SJSA1 (cell line): Measurements from ENCODE around the gene EDN1. TPM values are rescaled to one million over a fixed set of nuclear protein-coding genes. Genes with fewer than 3 reads are reported as not detected.

Source experiments
- DNase-seq, 2 experiments: peaks; one replicate each; pipeline ENCODE4 v3.0.0-alpha.2; 2015 to 2020; ENCODE audit warnings: low spot score in 2 of 2, low read depth in 1 of 2
- H3K27ac ChIP-seq: fragments of 250-450 bp; sonication (Bioruptor Pico); 2 replicates; pipeline ENCODE4 v1.5.1; 2020; ENCODE audit warnings: mild to moderate bottlenecking, moderate library complexity
- H3K27me3 ChIP-seq: fragments of 250-450 bp; sonication (Bioruptor Pico); replicated peaks from 2 replicates; pipeline ENCODE4 v1.5.1; 2020; ENCODE audit warnings: mild to moderate bottlenecking, moderate library complexity
- H3K36me3 ChIP-seq: fragments of 250-450 bp; sonication (Bioruptor Pico); 2 replicates; pipeline ENCODE4 v1.5.1; 2020; ENCODE audit warnings: mild to moderate bottlenecking
- H3K4me1 ChIP-seq: fragments of 250-450 bp; sonication (Bioruptor Pico); replicated peaks from 2 replicates; pipeline ENCODE4 v1.6.1; 2021; ENCODE audit warnings: mild to moderate bottlenecking
- H3K4me3 ChIP-seq: fragments of 250-450 bp; sonication (Bioruptor Pico); 2 replicates; pipeline ENCODE4 v1.5.1; 2020; ENCODE audit warnings: mild to moderate bottlenecking
- H3K9me3 ChIP-seq: fragments of 250-450 bp; sonication (Bioruptor Pico); replicated peaks from 2 replicates; pipeline ENCODE4 v1.5.1; 2020; ENCODE audit warnings: mild to moderate bottlenecking
- total RNA-seq: library from RNA; depleted of rRNA; stranded (reverse); fragments of >200 nt; shearing (Covaris generic); gene quantifications from 2 replicates; pipeline ENCODE4 v1.2.3, GENCODE V29; 2014

Gene EDN1
- total RNA-seq, 1 experiment from 2014 or later: 45.5 TPM

DNA sequence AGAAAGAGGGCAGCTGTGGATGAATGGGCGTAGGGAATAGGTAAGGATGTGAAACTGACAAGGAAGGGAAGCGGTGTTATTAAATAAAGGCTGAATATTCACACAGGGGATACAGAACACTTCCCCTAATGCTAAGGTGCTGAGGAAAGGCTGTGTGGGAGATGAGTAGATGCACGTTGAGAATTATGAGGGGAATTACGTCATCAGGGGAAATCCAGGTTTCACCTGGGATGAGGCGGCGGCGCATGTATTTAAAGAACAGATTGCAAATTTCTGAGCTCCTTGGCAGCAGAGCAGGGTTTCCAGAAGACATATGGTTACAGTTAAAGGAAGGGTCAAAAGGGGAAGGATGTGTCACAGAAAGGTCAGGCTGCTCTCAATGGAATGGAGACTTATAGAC, 28.7 kb upstream of the EDN1 start:
- DNase-seq: no peak
- Histone ChIP-seq H3K9me3 (no peaks in the 10 kb centered on the region), H3K4me1 (peaks cover 26% of the 10 kb centered on the region), H3K4me3 (no peak overlapping the region), H3K36me3 (no peaks in the 10 kb centered on the region), H3K27me3 (no peaks in the 10 kb centered on the region), H3K27ac (no peak overlapping the region)

DNA sequence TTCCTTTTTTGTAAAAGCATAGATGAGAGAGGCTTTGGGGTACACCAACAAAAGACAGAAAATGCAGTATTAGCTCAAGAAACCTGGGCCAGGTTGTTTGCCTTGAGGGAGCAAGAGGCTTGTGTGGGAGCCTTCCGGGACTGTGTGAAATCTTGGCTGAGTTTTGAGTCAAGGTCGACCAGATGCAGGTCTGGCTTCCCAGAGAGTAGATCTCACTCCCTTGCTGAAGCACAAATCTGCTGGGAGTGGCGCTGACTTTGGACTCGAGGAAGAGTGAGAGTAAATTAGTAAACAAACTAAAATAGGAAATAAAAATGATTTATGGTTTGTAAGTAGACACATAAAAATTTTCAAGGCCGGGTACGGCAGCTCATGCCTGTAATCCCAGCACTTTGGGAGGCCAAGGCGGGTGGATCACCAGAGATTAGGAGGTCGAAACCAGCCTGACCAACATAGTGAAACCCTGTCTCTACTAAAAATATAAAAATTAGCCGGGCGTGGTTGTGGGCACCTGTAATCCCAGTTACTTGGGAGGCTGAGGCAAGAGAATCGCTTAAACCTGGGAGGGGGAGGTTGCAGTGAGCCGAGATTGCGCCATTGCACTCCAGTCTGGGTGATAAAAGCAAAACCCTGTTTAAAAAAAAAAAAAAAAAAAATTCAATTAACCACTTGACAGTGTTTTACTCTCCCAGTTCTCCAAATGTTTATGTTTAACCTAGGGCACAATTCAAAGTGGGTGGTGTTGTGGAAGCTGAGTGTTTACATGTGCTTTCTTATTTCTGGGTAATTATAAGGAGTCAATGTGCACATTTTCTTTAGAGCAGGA, 27.7 kb upstream of the EDN1 start:
- H3K4me3 ChIP-seq: no peak overlapping the region
- H3K36me3 ChIP-seq: no peaks in the 10 kb centered on the region
- peaks cover 31% of the 10 kb centered on the region for H3K4me1 ChIP-seq
- peak in 1 of 2 experiments; percentile 61 for DNase-seq
- no peak overlapping the region for H3K27ac ChIP-seq
- H3K27me3 ChIP-seq: no peaks in the 10 kb centered on the region
- no peaks in the 10 kb centered on the region for H3K9me3 ChIP-seq

- no peak for DNase-seq
- no peaks in the 10 kb centered on the region for H3K27me3 ChIP-seq
- no peak overlapping the region for H3K27ac ChIP-seq
- no peaks in the 10 kb centered on the region for H3K9me3 ChIP-seq
- no peak overlapping the region for H3K4me3 ChIP-seq
- H3K4me1 ChIP-seq: peaks cover 31% of the 10 kb centered on the region
- H3K36me3 ChIP-seq: no peaks in the 10 kb centered on the region
These were observed 26.8 kb upstream of the EDN1 start for GRCh38 chr6:12263403-12263802.

DNA sequence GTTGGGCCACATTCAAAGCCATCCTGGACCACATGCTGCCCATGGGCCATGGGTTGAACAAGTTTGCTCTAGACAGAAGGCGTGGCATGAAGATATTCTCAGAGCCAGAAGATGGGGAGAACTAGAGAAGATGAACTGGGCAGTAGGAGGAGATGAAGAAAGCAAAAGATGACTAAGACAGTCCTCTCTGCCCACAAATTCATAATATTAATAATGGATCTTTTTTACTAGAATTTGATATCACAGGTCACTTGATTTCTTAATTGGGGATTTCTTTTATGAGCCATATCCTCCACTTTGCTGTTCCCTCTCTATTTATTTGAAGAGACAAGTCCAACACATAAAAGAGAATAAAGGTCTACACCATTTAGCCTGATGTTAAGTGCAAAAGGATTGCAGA, 25.5 kb upstream of the EDN1 start:
- Histone ChIP-seq H3K36me3 (no peaks in the 10 kb centered on the region), H3K4me1 (peaks cover 31% of the 10 kb centered on the region), H3K27ac (no peak overlapping the region), H3K27me3 (no peaks in the 10 kb centered on the region), H3K9me3 (no peaks in the 10 kb centered on the region), H3K4me3 (no peak overlapping the region)
- DNase-seq: no peak

DNA sequence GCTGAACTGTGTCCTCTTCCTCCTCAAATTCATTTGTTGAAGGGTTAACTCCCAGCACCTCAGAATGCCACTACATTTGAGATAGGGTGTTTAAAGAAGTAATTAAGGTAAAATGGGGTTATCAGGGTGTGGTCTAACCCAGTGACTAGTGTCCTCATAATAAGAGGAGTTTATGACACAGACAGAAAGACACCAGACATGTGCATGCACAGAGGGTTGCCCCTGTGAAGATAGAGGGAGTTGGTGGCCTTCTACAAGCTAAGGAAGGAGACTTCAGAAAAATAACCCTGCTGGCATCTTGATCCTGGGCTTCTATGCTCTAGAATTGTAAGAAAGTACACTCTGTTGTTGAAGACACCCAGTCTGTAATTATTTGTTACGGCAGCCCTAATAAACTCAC, 24.9 kb upstream of the EDN1 start:
- H3K27ac ChIP-seq: peak overlapping the region; percentile 70
- peaks cover 31% of the 10 kb centered on the region for H3K4me1 ChIP-seq

GRCh38 chr6:12265791-12266190, 24.4 kb upstream of the EDN1 start:
- peak; percentile 65 to 78 for DNase-seq
- Histone ChIP-seq H3K4me1 (peaks cover 31% of the 10 kb centered on the region), H3K27ac (peak overlapping the region; percentile 70), H3K4me3 (no peak overlapping the region), H3K36me3 (no peaks in the 10 kb centered on the region), H3K9me3 (no peaks in the 10 kb centered on the region), H3K27me3 (no peaks in the 10 kb centered on the region)

More for the DNA sequence above, 24.9 kb upstream of the EDN1 start:
- H3K9me3 ChIP-seq: no peaks in the 10 kb centered on the region
- DNase-seq: no peak
- H3K36me3 ChIP-seq: no peaks in the 10 kb centered on the region
- H3K4me3 ChIP-seq: no peak overlapping the region
- no peaks in the 10 kb centered on the region for H3K27me3 ChIP-seq

GRCh38 chr6:12266571-12266970, 23.6 kb upstream of the EDN1 start:
- peak overlapping the region; percentile 70 for H3K27ac ChIP-seq
- H3K4me3 ChIP-seq: no peak overlapping the region
- H3K27me3 ChIP-seq: no peaks in the 10 kb centered on the region
- no peaks in the 10 kb centered on the region for H3K36me3 ChIP-seq
- H3K4me1 ChIP-seq: peaks cover 31% of the 10 kb centered on the region
- peak; percentile 53 to 69 for DNase-seq
- peaks cover 2% of the 10 kb centered on the region for H3K9me3 ChIP-seq

DNA sequence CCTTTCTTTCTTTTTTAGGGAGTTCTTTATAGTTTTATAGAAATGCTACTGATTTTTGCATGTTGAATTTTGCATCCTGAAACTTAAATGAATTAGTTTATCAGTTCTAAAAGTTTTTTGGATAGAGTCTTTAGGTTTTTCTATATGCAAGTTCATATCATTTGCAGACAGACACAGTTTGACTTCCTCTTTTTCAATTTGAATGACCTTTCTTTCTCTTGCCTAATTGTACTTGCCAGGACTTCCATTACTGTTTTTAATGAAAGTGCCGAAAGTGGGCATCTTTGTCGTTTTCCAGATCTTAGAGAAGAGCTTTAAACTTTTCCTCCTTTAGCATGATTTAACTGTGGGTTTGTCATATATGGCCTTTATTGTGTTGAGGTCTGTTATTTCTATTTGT, 21.1 kb upstream of the EDN1 start:
- no peak for DNase-seq
- H3K4me1 ChIP-seq: peaks cover 20% of the 10 kb centered on the region
- H3K36me3 ChIP-seq: no peaks in the 10 kb centered on the region
- H3K27ac ChIP-seq: no peak overlapping the region
- peaks cover 8% of the 10 kb centered on the region for H3K9me3 ChIP-seq
- no peaks in the 10 kb centered on the region for H3K27me3 ChIP-seq
- H3K4me3 ChIP-seq: no peak overlapping the region

- Histone ChIP-seq H3K27me3 (no peaks in the 10 kb centered on the region), H3K9me3 (peaks cover 8% of the 10 kb centered on the region), H3K36me3 (no peaks in the 10 kb centered on the region), H3K4me3 (no peak overlapping the region), H3K4me1 (peaks cover 14% of the 10 kb centered on the region), H3K27ac (no peak overlapping the region)
- no peak for DNase-seq
These were observed 19.5 kb upstream of the EDN1 start for GRCh38 chr6:12270551-12271230.

DNA sequence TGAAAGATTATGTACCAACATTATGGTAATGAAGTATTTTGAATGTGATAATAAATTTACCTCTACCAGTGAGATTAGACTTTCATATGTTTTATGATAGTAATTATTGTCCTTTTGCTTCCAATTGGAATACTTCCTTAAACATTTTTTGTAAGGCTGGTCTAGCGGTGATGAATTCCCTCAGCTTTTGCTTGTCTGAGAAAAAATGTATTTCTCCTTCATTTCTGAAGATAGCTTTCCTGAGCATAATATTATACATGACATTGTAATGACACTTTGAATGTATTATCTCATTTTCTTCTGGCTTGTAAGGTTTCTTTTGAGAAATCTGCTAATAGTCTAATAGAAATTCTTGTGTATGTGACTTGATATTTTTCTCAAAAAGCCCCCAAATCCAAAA, 18.6 kb upstream of the EDN1 start:
- Histone ChIP-seq H3K4me3 (no peak overlapping the region), H3K4me1 (peaks cover 5% of the 10 kb centered on the region), H3K27ac (no peak overlapping the region), H3K27me3 (no peaks in the 10 kb centered on the region), H3K36me3 (no peaks in the 10 kb centered on the region), H3K9me3 (peaks cover 8% of the 10 kb centered on the region)
- DNase-seq: no peak

DNA sequence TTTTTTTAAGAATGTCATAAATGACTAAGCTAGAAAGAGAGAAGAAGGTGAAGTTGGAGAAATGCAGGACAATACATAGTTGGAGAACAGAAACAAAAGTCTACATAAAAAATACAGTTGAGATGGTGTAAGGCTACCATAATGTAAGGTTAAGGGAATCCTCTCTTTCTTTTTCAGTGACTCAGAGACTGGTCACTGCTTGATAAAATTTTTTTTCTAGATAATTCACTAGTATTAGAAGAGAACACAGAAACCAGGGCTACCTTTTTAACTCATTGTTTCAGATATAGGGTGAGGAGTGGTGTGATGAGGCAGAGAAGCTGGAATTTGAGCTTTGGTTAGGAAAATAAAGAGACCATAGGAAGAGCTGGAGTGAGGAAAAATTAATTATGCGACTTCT, 18.2 kb upstream of the EDN1 start:
- Histone ChIP-seq H3K4me1 (peaks cover under 1% of the 10 kb centered on the region), H3K4me3 (no peak overlapping the region), H3K27ac (no peak overlapping the region), H3K27me3 (no peaks in the 10 kb centered on the region), H3K36me3 (no peaks in the 10 kb centered on the region), H3K9me3 (peaks cover 8% of the 10 kb centered on the region)
- no peak for DNase-seq

- Histone ChIP-seq H3K9me3 (peaks cover 8% of the 10 kb centered on the region), H3K27ac (no peak overlapping the region), H3K27me3 (no peaks in the 10 kb centered on the region), H3K4me3 (no peak overlapping the region), H3K4me1 (peaks cover 9% of the 10 kb centered on the region; the same call in 1 of the 2 replicates), H3K36me3 (no peaks in the 10 kb centered on the region)
- DNase-seq: no peak
These were observed 15.1 kb upstream of the EDN1 start for GRCh38 chr6:12275107-12275506.

GRCh38 chr6:12276930-12277315, 13.2 kb upstream of the EDN1 start:
- H3K4me1 ChIP-seq: peaks cover 17% of the 10 kb centered on the region
- DNase-seq: no peak
- no peaks in the 10 kb centered on the region for H3K27me3 ChIP-seq
- H3K4me3 ChIP-seq: no peak overlapping the region
- H3K36me3 ChIP-seq: no peaks in the 10 kb centered on the region
- peaks cover 2% of the 10 kb centered on the region for H3K9me3 ChIP-seq
- no peak overlapping the region for H3K27ac ChIP-seq

DNA sequence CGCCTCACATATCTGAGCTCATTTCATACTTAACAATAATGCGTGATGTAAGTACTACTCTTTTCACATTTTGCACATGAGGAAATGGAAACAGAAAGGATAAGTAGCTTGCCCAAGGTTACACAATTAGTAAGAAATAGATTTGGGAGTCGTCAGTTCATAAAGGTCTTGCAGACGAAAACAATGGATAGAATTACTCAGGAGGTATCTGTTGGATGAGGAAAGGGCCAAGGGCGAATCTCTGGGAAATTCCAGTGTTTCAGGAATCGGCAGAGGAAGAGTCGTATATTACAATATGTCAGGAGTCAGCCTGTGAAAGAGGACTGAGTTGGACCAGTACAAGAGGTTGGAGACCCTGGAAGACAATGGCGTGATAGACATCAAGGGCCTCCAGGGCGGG, 12.8 kb upstream of the EDN1 start:
- H3K27me3 ChIP-seq: no peaks in the 10 kb centered on the region
- H3K36me3 ChIP-seq: no peaks in the 10 kb centered on the region
- no peaks in the 10 kb centered on the region for H3K9me3 ChIP-seq
- H3K27ac ChIP-seq: no peak overlapping the region
- peaks cover 17% of the 10 kb centered on the region for H3K4me1 ChIP-seq
- no peak for DNase-seq
- no peak overlapping the region for H3K4me3 ChIP-seq
